NAMALWA (cell line): ENCODE data around the gene BRD3.

Experiments used
- DNase-seq: peaks from one replicate; pipeline ENCODE4 v3.0.0-alpha.2; 2015; ENCODE audit warnings: low spot score

The BRD3 gene

GRCh38 chr9:134054891-134055811 lies 12.7 kb downstream of the BRD3 start:
- no peak for DNase-seq

- no peak for DNase-seq
These were observed 13.7 kb downstream of the BRD3 start for GRCh38 chr9:134053941-134054761.

- no peak for DNase-seq
These were observed 14.4 kb downstream of the BRD3 start for GRCh38 chr9:134053401-134053871.

- DNase-seq = no peak
These were observed 14.9 kb downstream of the BRD3 start for GRCh38 chr9:134052941-134053340.

- DNase-seq = no peak
These were observed 15.3 kb downstream of the BRD3 start for GRCh38 chr9:134052491-134052890.

- DNase-seq = no peak
These were observed 16.5 kb downstream of the BRD3 start for GRCh38 chr9:134051319-134051718.

GRCh38 chr9:134050726-134051125 lies 17.1 kb downstream of the BRD3 start:
- DNase-seq = no peak

GRCh38 chr9:134049772-134050588 lies 17.8 kb downstream of the BRD3 start:
- no peak for DNase-seq

GRCh38 chr9:134049236-134049635 lies 18.6 kb downstream of the BRD3 start:
- DNase-seq = no peak

- no peak for DNase-seq
These were observed 19.3 kb downstream of the BRD3 start for GRCh38 chr9:134048582-134048968.

- no peak for DNase-seq
These were observed 19.8 kb downstream of the BRD3 start for GRCh38 chr9:134047868-134048581.

GRCh38 chr9:134046894-134047681 lies 20.7 kb downstream of the BRD3 start:
- DNase-seq = no peak

GRCh38 chr9:134045841-134046544 lies 21.8 kb downstream of the BRD3 start:
- DNase-seq = no peak

- no peak for DNase-seq
These were observed 22.9 kb downstream of the BRD3 start for GRCh38 chr9:134044944-134045343.

GRCh38 chr9:134043531-134043988 lies 24.3 kb downstream of the BRD3 start:
- no peak for DNase-seq

- no peak for DNase-seq
These were observed 26.2 kb downstream of the BRD3 start for GRCh38 chr9:134041649-134041962.

GRCh38 chr9:134040781-134041648 lies 26.8 kb downstream of the BRD3 start:
- DNase-seq = no peak

GRCh38 chr9:134040176-134040565 lies 27.7 kb downstream of the BRD3 start:
- no peak for DNase-seq
